Measurements from ENCODE around the gene CELSR1.

CELSR1 gene

GRCh38 chr22:46557736-46558480 is 20.5 kb upstream of the CELSR1 start:
- no peak for DNase-seq
- no peak overlapping the region for H3K4me3 ChIP-seq (ENCODE audit: low read length)
- H3F3A ChIP-seq (ENCODE audit: insufficient read depth, low read length), result no peaks in the 10 kb centered on the region
- no peaks in the 10 kb centered on the region for H3K9me2 ChIP-seq (replicated peaks; ENCODE audit: insufficient read depth, low read length)
- no peak overlapping the region for H3K4me2 ChIP-seq (ENCODE audit: low read depth, low read length)
- no peak overlapping the region for H3K27ac ChIP-seq (ENCODE audit: low read length)
- H3K79me2 ChIP-seq (ENCODE audit: low read length), result no peaks in the 10 kb centered on the region
- H3K4me1 ChIP-seq (ENCODE audit: low read length), result no peaks in the 10 kb centered on the region
- peaks cover 7% of the 10 kb centered on the region; the same call in 1 of the 2 replicates for H3K27me3 ChIP-seq (replicated peaks; ENCODE audit: insufficient read depth, low read length)
- no peak overlapping the region for H3K9ac ChIP-seq (ENCODE audit: low read length)
- no peaks in the 10 kb centered on the region for H4K20me1 ChIP-seq (ENCODE audit: insufficient read depth, low read length)
- TF ChIP-seq EZH2 (optimal IDR thresholded peaks at IDR 0.05; ENCODE audit: low read depth, low read length) (no peak), EZH2phosphoT487 (IDR thresholded peaks at IDR 0.05; ENCODE audit: low read length) (no peak), CTCF (IDR thresholded peaks at IDR 0.05; ENCODE audit: low read length) (no peak)
- H3K9me3 ChIP-seq (replicated peaks; ENCODE audit: insufficient read depth, low read length), result no peaks in the 10 kb centered on the region
- no peak overlapping the region for H2AFZ ChIP-seq (ENCODE audit: low read length)
- no peaks in the 10 kb centered on the region for H3K36me3 ChIP-seq (replicated peaks; ENCODE audit: insufficient read depth, low read length)

- H3K36me3 ChIP-seq (replicated peaks; ENCODE audit: insufficient read depth, low read length), result no peaks in the 10 kb centered on the region
- H3K9me3 ChIP-seq (replicated peaks; ENCODE audit: insufficient read depth, low read length), result no peaks in the 10 kb centered on the region
- no peaks in the 10 kb centered on the region for H3K9me2 ChIP-seq (replicated peaks; ENCODE audit: insufficient read depth, low read length)
- no peaks in the 10 kb centered on the region for H3K79me2 ChIP-seq (ENCODE audit: low read length)
- no peaks in the 10 kb centered on the region for H4K20me1 ChIP-seq (ENCODE audit: insufficient read depth, low read length)
- H3K4me1 ChIP-seq (ENCODE audit: low read length), result no peaks in the 10 kb centered on the region
- TF ChIP-seq EZH2phosphoT487 (IDR thresholded peaks at IDR 0.05; ENCODE audit: low read length), result no peak
- TF ChIP-seq EZH2 (optimal IDR thresholded peaks at IDR 0.05; ENCODE audit: low read depth, low read length), result no peak
- no peak for TF ChIP-seq CTCF (IDR thresholded peaks at IDR 0.05; ENCODE audit: low read length)
- H3K9ac ChIP-seq (ENCODE audit: low read length), result no peak overlapping the region
- no peak overlapping the region for H2AFZ ChIP-seq (ENCODE audit: low read length)
- H3F3A ChIP-seq (ENCODE audit: insufficient read depth, low read length), result no peaks in the 10 kb centered on the region
- no peak overlapping the region for H3K4me2 ChIP-seq (ENCODE audit: low read depth, low read length)
- no peak overlapping the region for H3K4me3 ChIP-seq (ENCODE audit: low read length)
- DNase-seq, result no peak
- no peak overlapping the region for H3K27ac ChIP-seq (ENCODE audit: low read length)
- H3K27me3 ChIP-seq (replicated peaks; ENCODE audit: insufficient read depth, low read length), result peaks cover 18% of the 10 kb centered on the region
These were observed 19.4 kb upstream of the CELSR1 start for GRCh38 chr22:46556775-46557174.

GRCh38 chr22:46553189-46553588 is 15.8 kb upstream of the CELSR1 start:
- H3K9me2 ChIP-seq (replicated peaks; ENCODE audit: insufficient read depth, low read length), result no peaks in the 10 kb centered on the region
- no peak overlapping the region for H3K9ac ChIP-seq (ENCODE audit: low read length)
- DNase-seq, result no peak
- H4K20me1 ChIP-seq (ENCODE audit: insufficient read depth, low read length), result no peaks in the 10 kb centered on the region
- H3K79me2 ChIP-seq (ENCODE audit: low read length), result no peaks in the 10 kb centered on the region
- H3K9me3 ChIP-seq (replicated peaks; ENCODE audit: insufficient read depth, low read length), result no peaks in the 10 kb centered on the region
- H3K4me1 ChIP-seq (ENCODE audit: low read length), result no peaks in the 10 kb centered on the region
- no peaks in the 10 kb centered on the region for H3F3A ChIP-seq (ENCODE audit: insufficient read depth, low read length)
- H3K27me3 ChIP-seq (replicated peaks; ENCODE audit: insufficient read depth, low read length), result peaks cover 35% of the 10 kb centered on the region
- H3K4me3 ChIP-seq (ENCODE audit: low read length), result no peak overlapping the region
- H3K27ac ChIP-seq (ENCODE audit: low read length), result no peak overlapping the region
- H2AFZ ChIP-seq (ENCODE audit: low read length), result no peak overlapping the region
- TF ChIP-seq EZH2phosphoT487 (IDR thresholded peaks at IDR 0.05; ENCODE audit: low read length) (no peak), CTCF (IDR thresholded peaks at IDR 0.05; ENCODE audit: low read length) (no peak), EZH2 (optimal IDR thresholded peaks at IDR 0.05; ENCODE audit: low read depth, low read length) (no peak)
- no peak overlapping the region for H3K4me2 ChIP-seq (ENCODE audit: low read depth, low read length)
- no peaks in the 10 kb centered on the region for H3K36me3 ChIP-seq (replicated peaks; ENCODE audit: insufficient read depth, low read length)
